B cell (primary cell): ENCODE results near the gene ATP8B1. TPM values are rescaled to one million over a fixed set of nuclear protein-coding genes. Genes with fewer than 3 reads are reported as not detected.

Experiments
- ATAC-seq: fragments of 200-7000 bp; cut with Tn5 transposase; one replicate; pipeline ENCODE4 v1.10.0; 2021; ENCODE audit warnings: low read depth, mild to moderate bottlenecking, moderate number of reproducible peaks, moderate library complexity
- CTCF ChIA-PET: fragments of 350-600 bp; sonication (Branson Sonifier 250); formaldehyde crosslinking; loops from one replicate; lab custom pipeline; 2021; ENCODE audit warnings: antibody characterized with exemption, inconsistent platforms; lab: Charles Lee
- POLR2A ChIA-PET: fragments of 350-600 bp; sonication (Branson Sonifier 250); formaldehyde crosslinking; loops from one replicate; lab custom pipeline; 2021; ENCODE audit warnings: antibody characterized with exemption; lab: Charles Lee
- DNase-seq: peaks from one replicate; pipeline ENCODE4 v3.0.0; 2013
- H2AFZ ChIP-seq: 2 replicates; pipeline ENCODE4 v1.6.1; 2012; ENCODE audit warnings: mild to moderate bottlenecking, low read depth, low read length; ENCODE audit not compliant: insufficient read depth, poor library complexity, severe bottlenecking
- H3K27ac ChIP-seq, 2 donors: 1 replicate in 1 of 2; 2 replicates in 1 of 2; pipeline ENCODE4 v1.5.1; 2012 to 2013; ENCODE audit warnings: low read length in 2 of 2, mild to moderate bottlenecking in 2 of 2, moderate library complexity in 1 of 2
- H3K27me3 ChIP-seq, 4 experiments: fragments of 200-600 bp in 1 of 4; sonication (generic) in 1 of 4; replicated peaks in 1 of 4; 1 replicate in 2 of 4; 2 replicates in 2 of 4; pipeline versions ENCODE4 v1.6.1 to v1.7.0; 2013 to 2016; ENCODE audit warnings: low read length in 3 of 4, mild to moderate bottlenecking in 2 of 4, mixed read lengths in 1 of 4, moderate library complexity in 1 of 4; ENCODE audit not compliant: insufficient read depth in 4 of 4, control insufficient read depth in 3 of 4; ENCODE audit errors: control extremely low read depth in 1 of 4
- H3K36me3 ChIP-seq, 2 experiments: replicated peaks in 1 of 2; 1 replicate in 1 of 2; 2 replicates in 1 of 2; pipeline versions ENCODE4 v1.6.1 to v1.7.1; 2013; ENCODE audit warnings: low read length in 1 of 2; ENCODE audit not compliant: insufficient read depth in 2 of 2, control insufficient read depth in 1 of 2; ENCODE audit errors: control extremely low read depth in 1 of 2, extremely low read depth in 1 of 2
- H3K4me1 ChIP-seq, 2 donors: fragments of 200-600 bp in 1 of 2; sonication (generic) in 1 of 2; 1 replicate in 1 of 2; 2 replicates in 1 of 2; pipeline versions ENCODE4 v1.5.1 to v1.6.1; 2013 to 2017; ENCODE audit warnings: low read length in 2 of 2; ENCODE audit not compliant: control insufficient read depth in 2 of 2, insufficient read depth in 2 of 2
- H3K4me2 ChIP-seq: replicated peaks from 2 replicates; pipeline ENCODE3; 2012; ENCODE audit warnings: mild to moderate bottlenecking, low read depth, low read length; ENCODE audit not compliant: poor library complexity, severe bottlenecking
- H3K4me3 ChIP-seq, 5 experiments: fragments of 200-600 bp in 1 of 5; sonication (generic) in 1 of 5; 1 replicate in 3 of 5; 2 replicates in 2 of 5; pipeline versions ENCODE4 v1.5.1 to v1.7.0; 2011 to 2016; ENCODE audit warnings: low read length in 4 of 5, mild to moderate bottlenecking in 4 of 5, low read depth in 2 of 5, control low read depth in 1 of 5, moderate library complexity in 1 of 5; ENCODE audit not compliant: insufficient read depth in 1 of 5; ENCODE audit errors: control extremely low read depth in 1 of 5, extremely low read depth in 1 of 5
- H3K79me2 ChIP-seq: fragments of 200-600 bp; sonication (generic); one replicate; pipeline ENCODE4 v1.6.0; 2016; ENCODE audit warnings: low read length; ENCODE audit not compliant: control insufficient read depth, insufficient read depth
- H3K9ac ChIP-seq: fragments of 200-600 bp; sonication (generic); 2 replicates; pipeline ENCODE4 v1.6.1; 2017; ENCODE audit warnings: mild to moderate bottlenecking, low read length, moderate library complexity
- H3K9me3 ChIP-seq, 3 donors: one replicate each; pipeline versions ENCODE4 v1.6.1 to v1.7.1; 2013; ENCODE audit warnings: low read length in 2 of 3; ENCODE audit not compliant: control insufficient read depth in 2 of 3, insufficient read depth in 1 of 3; ENCODE audit errors: control extremely low read depth in 1 of 3
- H4K20me1 ChIP-seq: 2 replicates; pipeline ENCODE4 v1.6.0; 2012; ENCODE audit warnings: mild to moderate bottlenecking, low read length; ENCODE audit not compliant: insufficient read depth, control insufficient read depth, poor library complexity, severe bottlenecking
- H3K27ac Mint-ChIP-seq: one replicate; pipeline ENCODE4 v1.8.0; 2021; ENCODE audit warnings: mixed read lengths
- H3K27me3 Mint-ChIP-seq: one replicate; pipeline ENCODE4 v1.8.0; 2021; ENCODE audit warnings: mixed read lengths
- H3K4me1 Mint-ChIP-seq: one replicate; pipeline ENCODE4 v1.8.0; 2021; ENCODE audit warnings: mixed read lengths
- H3K4me3 Mint-ChIP-seq: one replicate; pipeline ENCODE4 v1.8.0; 2021; ENCODE audit warnings: mixed read lengths
- H3K9me3 Mint-ChIP-seq: one replicate; pipeline ENCODE4 v1.8.0; 2022; ENCODE audit warnings: mixed read lengths; ENCODE audit not compliant: insufficient read depth
- CTCF ChIP-seq: fragments of 200-600 bp; IDR thresholded peaks from one replicate; pipeline ENCODE4 v1.8.0; 2022; ENCODE audit warnings: antibody characterized with exemption, mild to moderate bottlenecking
- EZH2 ChIP-seq: IDR thresholded peaks from 2 replicates; pipeline ENCODE4 v1.6.1; 2012; ENCODE audit warnings: borderline replicate concordance, low read depth, mild to moderate bottlenecking, moderate library complexity, low read length; ENCODE audit not compliant: insufficient read depth, poor library complexity, severe bottlenecking
- WGBS: methylation state at CpG from one replicate; pipeline ENCODE4 v1.1.5; 2013; ENCODE audit warnings: missing lambda C conversion rate; ENCODE audit not compliant: insufficient coverage; 5-methylcytosine and 5-hydroxymethylcytosine counted together
- intact Hi-C: fragments of 100-400 bp; cut with micrococcal nuclease; formaldehyde crosslinking; loops from one replicate; pipeline ENCODE4 v1.10.0; 2022
- polyA plus RNA-seq: library from polyadenylated mRNA; depleted of rRNA; stranded (reverse); fragments of >200 nt; gene quantifications from 2 replicates; pipeline ENCODE4 v1.2.3, GENCODE V29; 2012
- total RNA-seq, 2 donors: library from RNA; stranded (reverse); fragments of 120-200 nt in 1 of 2; gene quantifications; 1 replicate in 1 of 2; 2 replicates in 1 of 2; pipeline versions ENCODE4 v1.2.3 to v1.2.4, GENCODE V29; 2013 to 2022

ATP8B1 gene
- total and polyA plus RNA-seq, 2 donors (not counting 1 experiment from before 2014, with no cell fraction given), result 0.27 TPM; not detected in 1

- Histone ChIP-seq H3K36me3 (peaks cover 0 to 1% of the 10 kb centered on the region in 2 experiments), H2AFZ (no peak overlapping the region), H3K4me3 (no peak overlapping the region), H3K4me2 (no peak overlapping the region), H3K27ac (no peak overlapping the region), H3K9ac (no peak overlapping the region), H4K20me1 (no peaks in the 10 kb centered on the region), H3K4me1 (peaks cover 0 to 5% of the 10 kb centered on the region in 2 donors), H3K9me3 (no peaks in the 10 kb centered on the region), H3K27me3 (no peaks in the 10 kb centered on the region), H3K79me2 (no peaks in the 10 kb centered on the region)
- no CpG with 5 or more reads among the region's 3 CpGs for WGBS
- CTCF ChIA-PET, result interaction anchor here (1.4 kb wide), 1 partner anchor 9 kb away, joined by 3 read pairs; no protein-coding TSS in a partner anchor
- Mint-ChIP-seq H3K27ac (no peak overlapping the region), H3K27me3 (no peaks in the 10 kb centered on the region), H3K4me1 (peaks cover 5% of the 10 kb centered on the region), H3K9me3 (no peaks in the 10 kb centered on the region), H3K4me3 (no peak overlapping the region)
- POLR2A ChIA-PET, result no interaction called here
- TF ChIP-seq CTCF, result no peak
- TF ChIP-seq EZH2, result no peak
- intact Hi-C loops, result no loop called here
- DNase-seq (no peak), ATAC-seq (no peak)
Observed at GRCh38 chr18:57771626-57772025, 31.5 kb downstream of the ATP8B1 start.

GRCh38 chr18:57771193-57771592, 31.9 kb downstream of the ATP8B1 start:
- H3K27ac ChIP-seq, result no peak overlapping the region
- no peaks in the 10 kb centered on the region for H3K79me2 ChIP-seq
- CTCF ChIA-PET, result interaction anchor here (1.4 kb wide), 1 partner anchor 10 kb away, joined by 3 read pairs; no protein-coding TSS in a partner anchor
- ATAC-seq (no peak), DNase-seq (no peak)
- peaks cover 0 to 2% of the 10 kb centered on the region in 2 experiments for H3K36me3 ChIP-seq
- intact Hi-C loops, result no loop called here
- no peaks in the 10 kb centered on the region for H3K27me3 ChIP-seq
- H3K4me1 ChIP-seq, result peaks cover 0 to 3% of the 10 kb centered on the region in 2 donors
- peaks cover 3% of the 10 kb centered on the region for H3K4me1 Mint-ChIP-seq
- no peaks in the 10 kb centered on the region for H4K20me1 ChIP-seq
- H3K9me3 Mint-ChIP-seq, result no peaks in the 10 kb centered on the region
- POLR2A ChIA-PET, result no interaction called here
- 100% methylated on average over 3 of the region's 3 CpGs for WGBS
- H3K27ac Mint-ChIP-seq, result no peak overlapping the region
- H3K9ac ChIP-seq, result no peak overlapping the region
- no peak overlapping the region for H2AFZ ChIP-seq
- no peak overlapping the region for H3K4me3 Mint-ChIP-seq
- no peak overlapping the region for H3K4me2 ChIP-seq
- no peaks in the 10 kb centered on the region for H3K27me3 Mint-ChIP-seq
- no peaks in the 10 kb centered on the region for H3K9me3 ChIP-seq
- no peak for TF ChIP-seq EZH2
- no peak for TF ChIP-seq CTCF
- no peak overlapping the region for H3K4me3 ChIP-seq
